HG03175 (cell line): ENCODE results near the gene NOL4.

Source experiments
- ATAC-seq: cut with Tn5 transposase; IDR thresholded peaks from one replicate; pipeline ENCODE4 v1.9.1; 2021; ENCODE audit warnings: mild to moderate bottlenecking, moderate library complexity; ENCODE audit not compliant: unreplicated experiment

The NOL4 gene

DNA sequence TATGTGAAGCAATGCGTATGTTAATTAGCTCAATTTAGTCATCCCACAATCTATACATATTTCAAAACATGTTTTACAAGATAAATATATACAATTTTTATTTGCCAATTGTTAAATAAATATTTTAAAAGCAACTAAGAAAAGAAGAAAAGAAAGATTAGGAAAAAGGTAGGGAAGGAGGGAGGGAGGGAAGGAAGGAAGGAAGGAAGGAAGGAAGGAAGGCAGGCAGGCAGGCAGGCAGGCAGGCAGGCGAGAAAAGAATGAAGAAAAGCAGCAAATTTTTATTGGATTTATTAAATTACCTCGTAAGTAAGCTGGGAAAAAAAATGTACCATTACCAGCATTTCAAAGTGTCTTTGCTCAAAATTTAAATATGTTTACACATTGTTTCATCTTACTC is 30.5 kb downstream of the NOL4 start:
- no peak for ATAC-seq

- ATAC-seq: no peak
Measured at GRCh38 chr18:34189656-34190435, 34.9 kb downstream of the NOL4 start.
